Neural progenitor cell (in vitro differentiated cells): ENCODE data around the gene SKOR1.

Experiments used
- CTCF ChIP-seq: fragments of 200-600 bp; sonication (generic); IDR thresholded peaks from 2 replicates; pipeline ENCODE4 v1.5.1; 2017; ENCODE audit warnings: antibody characterized with exemption, mild to moderate bottlenecking
- EZH2 ChIP-seq: fragments of 200-600 bp; sonication (generic); IDR thresholded peaks from 2 replicates; pipeline ENCODE4 v1.6.1; 2017; ENCODE audit warnings: antibody characterized with exemption, mild to moderate bottlenecking, moderate library complexity
- EZH2phosphoT487 ChIP-seq: fragments of 200-600 bp; sonication (generic); IDR thresholded peaks from 2 replicates; pipeline ENCODE4 v1.6.1; 2017; ENCODE audit warnings: antibody characterized with exemption

- TF ChIP-seq CTCF: no peak
- TF ChIP-seq EZH2phosphoT487: no peak
- no peak for TF ChIP-seq EZH2
Observed at GRCh38 chr15:67785431-67785830, 39.9 kb upstream of the SKOR1 start.
